Activated T-helper 1 cell treated with anti-CD3 and anti-CD28 coated beads, Interleukin-2, amount 50 U/mL, for 16 hours (primary cell): Measurements from ENCODE around the gene GLYR1.

Experiments
- DNase-seq, 2 donors: peaks; one replicate each; pipeline ENCODE4 v3.0.0-alpha.2; 2020; ENCODE audit warnings: low read depth in 1 of 2, low spot score in 1 of 2

GLYR1 gene

GRCh38 chr16:4811242-4811641 is 35.8 kb downstream of the GLYR1 start:
- DNase-seq, result no peak

GRCh38 chr16:4806280-4806679 is 40.8 kb downstream of the GLYR1 start:
- DNase-seq, result no peak

- DNase-seq, result no peak
These were observed 41.9 kb downstream of the GLYR1 start for GRCh38 chr16:4805231-4805630.

GRCh38 chr16:4803898-4804762 is 43.0 kb downstream of the GLYR1 start:
- no peak for DNase-seq

- DNase-seq, result no peak
These were observed 43.7 kb downstream of the GLYR1 start for GRCh38 chr16:4803401-4803844.

GRCh38 chr16:4802659-4803287 is 44.3 kb downstream of the GLYR1 start:
- peak; percentile 75 to 80 for DNase-seq

- DNase-seq, result peak; percentile 67 to 69
These were observed 45.0 kb downstream of the GLYR1 start, which contains the start of gene ROGDI for GRCh38 chr16:4801962-4802658. ROGDI (minus strand) TSS chr16:4802633; CDS start chr16:4802571, 62 bp downstream.

- DNase-seq, result no peak
These were observed 45.8 kb downstream of the GLYR1 start for GRCh38 chr16:4801051-4801961.

GRCh38 chr16:4800290-4801041 is 46.6 kb downstream of the GLYR1 start:
- DNase-seq, result no peak

- DNase-seq, result no peak
These were observed 47.8 kb downstream of the GLYR1 start for GRCh38 chr16:4799171-4799855.

- DNase-seq, result no peak
These were observed 48.6 kb downstream of the GLYR1 start for GRCh38 chr16:4798456-4798855.

GRCh38 chr16:4797805-4798252 is 49.3 kb downstream of the GLYR1 start:
- no peak for DNase-seq

- no peak for DNase-seq
These were observed 49.9 kb downstream of the GLYR1 start for GRCh38 chr16:4796982-4797804.

- no peak for DNase-seq
These were observed 51.1 kb downstream of the GLYR1 start for GRCh38 chr16:4795828-4796572.

- DNase-seq, result no peak
These were observed 51.8 kb downstream of the GLYR1 start, which contains the start of gene SMIM22 for GRCh38 chr16:4795181-4795827. SMIM22 (plus strand) TSS chr16:4795369; CDS start chr16:4795735, 366 bp downstream.

GRCh38 chr16:4792951-4793513 is 54.1 kb downstream of the GLYR1 start:
- no peak for DNase-seq

GRCh38 chr16:4790871-4791270 is 56.2 kb downstream of the GLYR1 start:
- DNase-seq, result no peak
